Lower lobe of right lung (tissue), 2 donors: Measurements from ENCODE around the gene GUF1. TPM values are rescaled to one million over a fixed set of nuclear protein-coding genes. Genes with fewer than 3 reads are reported as not detected.

Source experiments
- ATAC-seq, 2 donors: fragments of 200-7000 bp; cut with Tn5 transposase; one replicate each; pipeline ENCODE4 v1.9.1; 2020 to 2022; ENCODE audit warnings: mild to moderate bottlenecking in 2 of 2, moderate library complexity in 2 of 2
- DNase-seq: peaks from one replicate; pipeline ENCODE4 v3.0.0-alpha.2; 2020
- H3K27ac ChIP-seq: fragments of 200-600 bp; one replicate; pipeline ENCODE4 v1.8.0; 2022
- H3K27me3 ChIP-seq: fragments of 200-600 bp; one replicate; pipeline ENCODE4 v1.8.0; 2022; ENCODE audit warnings: low read depth
- H3K36me3 ChIP-seq: fragments of 200-600 bp; one replicate; pipeline ENCODE4 v1.8.0; 2022; ENCODE audit warnings: mild to moderate bottlenecking
- H3K4me1 ChIP-seq: fragments of 200-600 bp; one replicate; pipeline ENCODE4 v1.8.0; 2022
- H3K4me3 ChIP-seq: fragments of 200-600 bp; one replicate; pipeline ENCODE4 v1.8.0; 2022; ENCODE audit warnings: mild to moderate bottlenecking
- H3K9me3 ChIP-seq: fragments of 200-600 bp; one replicate; pipeline ENCODE4 v1.8.0; 2022
- CTCF ChIP-seq: fragments of 200-600 bp; IDR thresholded peaks from one replicate; pipeline ENCODE4 v1.8.0; 2022; ENCODE audit warnings: antibody characterized with exemption, mild to moderate bottlenecking
- intact Hi-C: fragments of 100-400 bp; cut with DNase I; formaldehyde crosslinking; loops from one replicate; pipeline ENCODE4 v1.11.0; 2022
- long read RNA-seq: library from polyadenylated mRNA; unstranded; transcript quantifications from one replicate; pipeline ENCODE4 v2.0.0, GENCODE V29; 2021
- total RNA-seq: library from RNA; stranded (reverse); fragmentation: NEBNext Ultra II Directional; extraction: Animal tissue kit (Norgen Biotek cat#: 25700); gene quantifications from one replicate; pipeline ENCODE4 v1.2.1, GENCODE V29; 2021
- donor health status: DM: no; HTN: yes; CAD: no; lungs with severe emphysema.

GUF1 gene
- total RNA-seq, result 18.4 TPM
- long read RNA-seq, full-length matches to known transcripts, result 4 of 12 reads
- long read RNA-seq, partial matches to known transcripts, result 1 of 12 reads
- long read RNA-seq, other reads (novel, unspliced or antisense), result 7 of 12 reads

GRCh38 chr4:44678094-44679041 is at the start of gene GUF1:
TSS of gene GUF1 (plus strand) at chr4:44678420. CDS start at chr4:44678623, 203 bp downstream.
- H3K36me3 ChIP-seq, result peaks cover 14% of the 10 kb centered on the region
- H3K4me3 ChIP-seq, result peak within 1 kb of the TSS; percentile 73
- ATAC-seq (peak; percentile 99), DNase-seq (peak; percentile 95)
- H3K27me3 ChIP-seq, result no peaks in the 10 kb centered on the region
- intact Hi-C loops, result no loop called here
- H3K9me3 ChIP-seq, result no peaks in the 10 kb centered on the region
- peaks cover 25% of the 10 kb centered on the region for H3K4me1 ChIP-seq
- H3K27ac ChIP-seq, result peak within 1 kb of the TSS; percentile 92
- TF ChIP-seq CTCF, result no peak

DNA sequence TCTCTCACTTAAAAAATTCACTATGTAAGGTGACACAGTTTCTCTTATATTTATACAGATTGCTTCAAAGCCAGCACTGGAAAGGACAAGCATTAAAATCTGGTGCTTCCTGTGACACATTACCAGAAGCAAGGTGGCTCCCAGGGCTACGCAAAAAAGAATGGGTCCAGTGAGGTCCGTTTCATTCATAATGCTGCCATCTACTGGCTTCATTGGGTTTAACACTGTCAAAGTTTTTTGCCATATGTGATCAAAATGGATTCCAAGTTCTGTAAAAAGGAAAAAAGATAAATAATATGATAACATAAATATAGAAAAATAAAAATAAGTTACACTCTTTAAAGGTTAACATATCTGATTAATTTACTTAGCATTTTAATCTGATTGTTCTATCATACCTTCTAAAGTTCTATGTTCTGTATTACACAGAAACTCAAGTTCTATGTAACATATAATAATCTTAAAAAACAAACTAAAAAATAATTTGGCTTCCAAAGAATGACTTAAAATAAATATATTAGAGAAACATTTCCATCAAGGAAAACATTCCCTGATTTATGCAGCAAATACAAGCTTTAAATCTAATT is 48.8 kb upstream of the GUF1 start:
- Histone ChIP-seq H3K27ac (no peak overlapping the region), H3K9me3 (no peaks in the 10 kb centered on the region), H3K4me1 (no peaks in the 10 kb centered on the region), H3K27me3 (no peaks in the 10 kb centered on the region), H3K4me3 (no peak overlapping the region), H3K36me3 (no peaks in the 10 kb centered on the region)
- no peak for DNase-seq
- peak; percentile 67 for TF ChIP-seq CTCF
- intact Hi-C loops, result loop anchor here (10.0 kb wide), 1 partner anchor 1495 kb away; no protein-coding TSS in a partner anchor
- ATAC-seq, result peak; percentile 70 to 75

DNA sequence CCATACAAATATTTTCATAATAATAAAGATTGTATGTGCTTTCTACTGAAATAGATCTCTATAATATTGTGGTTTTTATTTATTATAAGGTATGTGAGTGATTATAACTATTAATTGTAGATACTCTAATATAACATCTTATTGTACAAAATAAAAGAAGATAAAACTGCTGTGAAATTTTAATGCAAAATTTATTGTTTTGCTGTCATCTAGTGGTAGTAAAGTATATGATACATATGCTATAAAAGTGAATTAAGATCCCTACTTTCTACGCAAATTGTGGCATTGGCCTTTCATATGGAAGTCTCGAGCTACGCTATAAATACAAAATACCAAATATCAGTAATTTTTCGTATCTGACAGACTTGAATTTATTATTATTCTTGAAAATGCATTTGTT is 46.1 kb upstream of the GUF1 start:
- intact Hi-C loops, result no loop called here
- Histone ChIP-seq H3K27me3 (no peaks in the 10 kb centered on the region), H3K27ac (no peak overlapping the region), H3K4me1 (no peaks in the 10 kb centered on the region), H3K4me3 (no peak overlapping the region), H3K9me3 (no peaks in the 10 kb centered on the region), H3K36me3 (no peaks in the 10 kb centered on the region)
- ATAC-seq, result no peak
- no peak for TF ChIP-seq CTCF
- no peak for DNase-seq

DNA sequence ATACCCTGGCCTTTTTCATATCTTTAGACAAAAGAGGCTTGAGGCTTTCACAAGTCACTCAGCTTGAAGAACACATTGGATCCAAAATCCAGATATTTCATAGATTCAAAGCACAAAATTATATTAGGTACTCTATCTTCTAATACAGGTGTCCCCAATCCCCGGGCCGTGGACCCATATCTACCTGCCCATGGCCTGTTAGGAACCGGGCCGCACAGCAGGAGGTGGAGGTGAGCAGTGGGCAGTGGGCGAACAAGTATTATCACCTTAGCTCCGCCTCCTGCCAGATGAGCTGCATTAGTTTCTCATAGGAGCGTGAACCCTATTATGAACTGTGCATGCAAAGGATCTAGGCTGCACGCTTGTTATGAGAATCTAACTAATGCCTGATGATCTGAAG is 45.5 kb upstream of the GUF1 start:
- no peaks in the 10 kb centered on the region for H3K9me3 ChIP-seq
- DNase-seq (no peak), ATAC-seq (no peak)
- H3K27ac ChIP-seq, result no peak overlapping the region
- no peaks in the 10 kb centered on the region for H3K36me3 ChIP-seq
- no peak overlapping the region for H3K4me3 ChIP-seq
- H3K4me1 ChIP-seq, result no peaks in the 10 kb centered on the region
- TF ChIP-seq CTCF, result no peak
- intact Hi-C loops, result no loop called here
- H3K27me3 ChIP-seq, result no peaks in the 10 kb centered on the region

GRCh38 chr4:44638091-44638490 is 40.1 kb upstream of the GUF1 start:
- no peaks in the 10 kb centered on the region for H3K27me3 ChIP-seq
- no peak for DNase-seq
- no peak for ATAC-seq
- no peak overlapping the region for H3K27ac ChIP-seq
- H3K4me3 ChIP-seq, result no peak overlapping the region
- intact Hi-C loops, result no loop called here
- no peaks in the 10 kb centered on the region for H3K36me3 ChIP-seq
- TF ChIP-seq CTCF, result no peak
- no peaks in the 10 kb centered on the region for H3K4me1 ChIP-seq
- no peaks in the 10 kb centered on the region for H3K9me3 ChIP-seq
